Endothelial cell of umbilical vein (primary cell): ENCODE data around the gene CD247. TPM values are rescaled to one million over a fixed set of nuclear protein-coding genes. Genes with fewer than 3 reads are reported as not detected.

Experiments
- BruUV-seq: library from RNA; stranded (reverse); fragments of 400-500 nt; replicated peaks from 2 replicates; lab custom pipeline; 2021; lab: Mats Ljungman, UMichigan
- CTCF ChIA-PET: fragments of 300-600, 350-600 bp; sonication (Branson Sonifier 250); formaldehyde crosslinking; loops from one replicate; lab custom pipeline; 2021; ENCODE audit warnings: antibody characterized with exemption, inconsistent platforms; lab: Charles Lee
- POLR2A ChIA-PET: fragments of 300-600, 350-600 bp; sonication (Branson Sonifier 250); formaldehyde crosslinking; loops from one replicate; lab custom pipeline; 2021; ENCODE audit warnings: antibody characterized with exemption, inconsistent platforms; lab: Charles Lee
- DNase-seq: peaks from one replicate; pipeline ENCODE4 v3.0.0-alpha.2; 2011; ENCODE audit warnings: low read depth, low spot score
- FAIRE-seq: peaks from 2 replicates; lab custom pipeline; 2011; peaks lifted over from hg19 to GRCh38; lab: Jason Lieb, UNC
- H2AFZ ChIP-seq: 2 replicates; pipeline ENCODE4 v1.6.0; 2012; ENCODE audit warnings: low read depth, low read length, control low read depth, inconsistent platforms
- H3K27ac ChIP-seq: 2 replicates; pipeline ENCODE4 v1.5.1; 2011; ENCODE audit warnings: low read depth, mild to moderate bottlenecking, control low read depth, low read length, moderate library complexity; ENCODE audit not compliant: insufficient read depth
- H3K27me3 ChIP-seq, 2 experiments: 2 replicates each; pipeline versions ENCODE4 v1.6.0 to v1.6.1; 2011; ENCODE audit warnings: low read length in 2 of 2, mixed read lengths in 1 of 2; ENCODE audit not compliant: control insufficient read depth in 2 of 2, insufficient read depth in 2 of 2
- H3K36me3 ChIP-seq, 2 experiments: 2 replicates in 1 of 2; 3 replicates in 1 of 2; pipeline ENCODE4 v1.5.1; 2011; ENCODE audit warnings: low read length in 2 of 2, mild to moderate bottlenecking in 1 of 2, moderate library complexity in 1 of 2; ENCODE audit not compliant: control insufficient read depth in 2 of 2, insufficient read depth in 2 of 2; ENCODE audit errors: extremely low read depth in 1 of 2
- H3K4me1 ChIP-seq: 3 replicates; pipeline ENCODE4 v1.5.1; 2011; ENCODE audit warnings: mild to moderate bottlenecking, low read length; ENCODE audit not compliant: control insufficient read depth, insufficient read depth; ENCODE audit errors: extremely low read depth
- H3K4me2 ChIP-seq: 2 replicates; pipeline ENCODE4 v1.6.1; 2011; ENCODE audit warnings: low read length, control low read depth, mixed read lengths; ENCODE audit not compliant: insufficient read depth
- H3K4me3 ChIP-seq, 3 experiments: fragments of 200-600 bp in 1 of 3; sonication (generic), shearing (Covaris generic) in 1 of 3; replicated peaks in 1 of 3; 2 replicates each; pipeline ENCODE4 v1.5.1; 2011 to 2016; ENCODE audit warnings: control low read depth in 3 of 3, low read length in 3 of 3, mild to moderate bottlenecking in 2 of 3, inconsistent platforms in 1 of 3, low read depth in 1 of 3, moderate library complexity in 1 of 3; ENCODE audit not compliant: insufficient read depth in 1 of 3
- H3K79me2 ChIP-seq: 2 replicates; pipeline ENCODE4 v1.6.0; 2012; ENCODE audit warnings: low read length, inconsistent platforms; ENCODE audit not compliant: control insufficient read depth, insufficient read depth
- H3K9ac ChIP-seq: replicated peaks from 2 replicates; pipeline ENCODE3; 2011; ENCODE audit warnings: low read length, control low read depth; ENCODE audit not compliant: insufficient read depth; ENCODE audit errors: extremely low read depth
- H3K9me1 ChIP-seq: replicated peaks from 3 replicates; pipeline ENCODE4 v1.6.0; 2011; ENCODE audit warnings: mild to moderate bottlenecking, low read length; ENCODE audit not compliant: control insufficient read depth, insufficient read depth; ENCODE audit errors: extremely low read depth
- H3K9me3 ChIP-seq: replicated peaks from 2 replicates; pipeline ENCODE4 v1.5.1; 2012; ENCODE audit warnings: low read length, inconsistent platforms; ENCODE audit not compliant: control insufficient read depth, insufficient read depth
- H4K20me1 ChIP-seq: replicated peaks from 2 replicates; pipeline ENCODE3; 2011; ENCODE audit warnings: mild to moderate bottlenecking, low read length; ENCODE audit not compliant: control insufficient read depth, insufficient read depth; ENCODE audit errors: extremely low read depth
- EZH2 ChIP-seq: IDR thresholded peaks from 2 replicates; pipeline ENCODE4 v1.6.1; 2012; ENCODE audit warnings: borderline replicate concordance, low read depth, mild to moderate bottlenecking, moderate library complexity, low read length, inconsistent platforms; ENCODE audit not compliant: severe bottlenecking
- FOS ChIP-seq: IDR thresholded peaks from 2 replicates; pipeline ENCODE4 v1.6.1; 2011; ENCODE audit warnings: mild to moderate bottlenecking, low read length, moderate library complexity, borderline replicate concordance; ENCODE audit not compliant: insufficient read depth
- GATA2 ChIP-seq: IDR thresholded peaks from 2 replicates; pipeline ENCODE4 v1.7.0; 2011; ENCODE audit warnings: low read depth, mild to moderate bottlenecking, moderate library complexity, mixed read lengths, low read length; ENCODE audit not compliant: insufficient read length, insufficient read depth
- JUN ChIP-seq: IDR thresholded peaks from 2 replicates; pipeline ENCODE4 v1.6.1; 2011; ENCODE audit warnings: borderline replicate concordance, low read depth; ENCODE audit not compliant: insufficient read length, insufficient read depth
- MYC ChIP-seq: IDR thresholded peaks from one replicate; pipeline ENCODE4 v1.6.1; 2011; ENCODE audit warnings: mild to moderate bottlenecking, low read depth, low read length
- POLR2A ChIP-seq: IDR thresholded peaks from 2 replicates; pipeline ENCODE4 v1.6.1; 2012; ENCODE audit warnings: low read depth, mild to moderate bottlenecking, control low read depth, low read length
- POLR2AphosphoS5 ChIP-seq: IDR thresholded peaks from 2 replicates; pipeline ENCODE4 v1.6.1; 2012; ENCODE audit warnings: low read depth, mild to moderate bottlenecking, control low read depth, low read length, moderate library complexity; ENCODE audit not compliant: insufficient read depth
- dilution Hi-C: fragments of 300-500 bp; cut with MboI; formaldehyde crosslinking; loops from one replicate; pipeline ENCODE4 v1.15.0; 2019; ENCODE audit warnings: low sequenced_read_pairs; ENCODE audit not compliant: extremely low pct_ligation_motif_present
- intact Hi-C: fragments of 100-400 bp; cut with micrococcal nuclease; formaldehyde crosslinking; loops from one replicate; pipeline ENCODE4 v1.10.0; 2022
- polyA plus RNA-seq, 4 experiments: library from polyadenylated mRNA; depleted of rRNA in 3 of 4; stranded (reverse) in 3 of 4; unstranded in 1 of 4; fragments of >200 nt; gene quantifications; 2 replicates each; pipeline versions ENCODE4 v1.2.1 to v1.2.3, GENCODE V29; 2011 to 2012; ENCODE audit warnings: missing spikeins in 1 of 4
- total RNA-seq: library from RNA; stranded (reverse); gene quantifications from 2 replicates; pipeline ENCODE4 v1.2.3, GENCODE V29; 2021
- TF ChIP-seq, protein P1 (sequence below): IDR thresholded peaks from 2 replicates; pipeline ENCODE4 v1.6.1; 2011; ENCODE audit not compliant: insufficient read depth, insufficient read length
- TF ChIP-seq, protein P2 (sequence below), 2 donors: IDR thresholded peaks; 1 replicate in 1 of 2; 2 replicates in 1 of 2; pipeline ENCODE4 v1.5.1; 2011; ENCODE audit warnings: low read length in 2 of 2, mild to moderate bottlenecking in 2 of 2, moderate library complexity in 2 of 2, control low read depth in 1 of 2, inconsistent platforms in 1 of 2, low read depth in 1 of 2; ENCODE audit not compliant: insufficient read depth in 1 of 2; ENCODE audit errors: extremely low read depth in 1 of 2

Gene CD247
- total and polyA plus RNA-seq, 2 donors (not counting 3 experiments of a cell fraction or from before 2014, with no cell fraction given), result not detected

DNA sequence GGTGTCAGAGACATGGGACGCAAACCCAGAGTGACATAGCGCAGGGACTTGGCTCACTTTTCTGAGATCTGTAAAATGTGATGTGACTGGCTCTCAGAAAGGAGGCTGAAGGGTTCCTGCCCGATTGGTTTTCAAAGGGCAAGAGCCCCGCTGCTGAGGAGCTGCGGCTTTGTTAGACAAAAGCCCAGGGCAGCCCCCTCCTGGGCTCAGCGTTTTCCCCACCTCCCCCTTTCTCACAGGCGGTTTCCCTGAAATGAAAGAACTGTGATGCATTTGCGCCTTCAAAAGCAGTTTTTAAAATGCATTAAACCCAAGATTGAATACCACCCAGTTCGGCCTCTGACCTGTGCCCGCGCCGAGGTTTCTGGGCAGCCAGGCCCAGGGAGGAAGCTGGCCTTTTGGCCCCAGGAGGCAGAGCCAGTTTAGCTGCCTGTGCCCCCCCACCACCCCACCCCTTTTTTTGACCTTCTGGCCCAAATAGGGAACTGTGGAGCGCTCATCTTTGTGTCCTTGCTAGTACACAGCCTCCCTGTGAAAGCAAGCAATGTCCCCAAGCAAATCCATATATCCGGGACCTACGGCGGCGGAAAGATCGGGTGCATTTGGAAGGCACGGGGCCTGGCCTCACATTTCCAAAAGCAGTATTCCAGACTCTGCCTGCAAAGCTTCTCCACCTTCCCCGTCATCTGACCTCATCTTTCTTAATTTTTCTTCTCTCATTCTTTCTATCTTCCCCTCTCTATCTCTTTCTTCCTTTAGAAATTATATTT, 28.6 kb downstream of the CD247 start:
- TF ChIP-seq POLR2AphosphoS5 (no peak), MYC (no peak), GATA2 (no peak), EZH2 (no peak), POLR2A (no peak), FOS (no peak), JUN (no peak)
- TF ChIP-seq, protein P1, sequence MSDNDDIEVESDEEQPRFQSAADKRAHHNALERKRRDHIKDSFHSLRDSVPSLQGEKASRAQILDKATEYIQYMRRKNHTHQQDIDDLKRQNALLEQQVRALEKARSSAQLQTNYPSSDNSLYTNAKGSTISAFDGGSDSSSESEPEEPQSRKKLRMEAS, result no peak
- TF ChIP-seq, protein P2, sequence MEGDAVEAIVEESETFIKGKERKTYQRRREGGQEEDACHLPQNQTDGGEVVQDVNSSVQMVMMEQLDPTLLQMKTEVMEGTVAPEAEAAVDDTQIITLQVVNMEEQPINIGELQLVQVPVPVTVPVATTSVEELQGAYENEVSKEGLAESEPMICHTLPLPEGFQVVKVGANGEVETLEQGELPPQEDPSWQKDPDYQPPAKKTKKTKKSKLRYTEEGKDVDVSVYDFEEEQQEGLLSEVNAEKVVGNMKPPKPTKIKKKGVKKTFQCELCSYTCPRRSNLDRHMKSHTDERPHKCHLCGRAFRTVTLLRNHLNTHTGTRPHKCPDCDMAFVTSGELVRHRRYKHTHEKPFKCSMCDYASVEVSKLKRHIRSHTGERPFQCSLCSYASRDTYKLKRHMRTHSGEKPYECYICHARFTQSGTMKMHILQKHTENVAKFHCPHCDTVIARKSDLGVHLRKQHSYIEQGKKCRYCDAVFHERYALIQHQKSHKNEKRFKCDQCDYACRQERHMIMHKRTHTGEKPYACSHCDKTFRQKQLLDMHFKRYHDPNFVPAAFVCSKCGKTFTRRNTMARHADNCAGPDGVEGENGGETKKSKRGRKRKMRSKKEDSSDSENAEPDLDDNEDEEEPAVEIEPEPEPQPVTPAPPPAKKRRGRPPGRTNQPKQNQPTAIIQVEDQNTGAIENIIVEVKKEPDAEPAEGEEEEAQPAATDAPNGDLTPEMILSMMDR (IDR thresholded peaks at IDR 0.05; ENCODE audit: extremely low read depth in 1 of 2, insufficient read depth in 1 of 2, low read depth in 1 of 2, low read length in 2 of 2), result no peak
- FAIRE-seq, result no peak
- no peak overlapping the region for H2AFZ ChIP-seq
- no peak overlapping the region for H3K4me2 ChIP-seq
- ChIA-PET CTCF (interaction anchor here (1.2 kb wide), 1 partner anchor 36 kb away, joined by 3 read pairs; no protein-coding TSS in a partner anchor), POLR2A (no interaction called here)
- no peaks in the 10 kb centered on the region for H3K36me3 ChIP-seq
- dilution Hi-C loops, result no loop called here
- H3K9me1 ChIP-seq, result no peaks in the 10 kb centered on the region
- no peaks in the 10 kb centered on the region for H4K20me1 ChIP-seq
- intact Hi-C loops, result no loop called here
- no peaks in the 10 kb centered on the region for H3K9me3 ChIP-seq
- H3K4me1 ChIP-seq, result no peaks in the 10 kb centered on the region
- BruUV-seq, result no TSS peak
- H3K4me3 ChIP-seq, result no peak overlapping the region
- no peak for DNase-seq
- no peak overlapping the region for H3K9ac ChIP-seq
- H3K79me2 ChIP-seq, result no peaks in the 10 kb centered on the region
- H3K27ac ChIP-seq, result no peak overlapping the region
- H3K27me3 ChIP-seq, result peaks cover 2 to 3% of the 10 kb centered on the region in 2 experiments
